Measurements from ENCODE around the gene MMD2.

The MMD2 gene

GRCh38 chr7:4958477-4959301, at the start of gene MMD2:
Gene MMD2, minus strand, starts transcription at chr7:4959187. Its CDS starts 170 bp downstream, at chr7:4959017.
- Histone ChIP-seq H2AFZ (ENCODE audit: low read depth, low read length, severe bottlenecking) (no peak within 1 kb of the TSS), H3F3A (ENCODE audit: insufficient read depth) (no peaks in the 10 kb centered on the region), H3K79me2 (ENCODE audit: insufficient read depth, low read length) (no peaks in the 10 kb centered on the region), H3K4me2 (ENCODE audit: low read depth, low read length, poor library complexity, severe bottlenecking) (no peak within 1 kb of the TSS), H4K20me1 (ENCODE audit: low read depth, low read length) (no peaks in the 10 kb centered on the region), H3K36me3 (ENCODE audit: low read length) (no peaks in the 10 kb centered on the region), H3K9ac (ENCODE audit: low read length) (no peak within 1 kb of the TSS), H3K9me3 (ENCODE audit: insufficient read depth, low read length) (no peaks in the 10 kb centered on the region), H3K27ac (ENCODE audit: low read depth, low read length) (no peak within 1 kb of the TSS), H3K4me3 (ENCODE audit: insufficient read depth, low read length, poor library complexity, severe bottlenecking) (no peak within 1 kb of the TSS), H3K9me2 (replicated peaks; ENCODE audit: insufficient read depth, low read length) (no peaks in the 10 kb centered on the region), H3K27me3 (ENCODE audit: low read length) (no peaks in the 10 kb centered on the region)
- no peak for TF ChIP-seq EZH2phosphoT487 (conservative IDR thresholded peaks at IDR 0.05; ENCODE audit: low read length)
- no peak for TF ChIP-seq CTCF (IDR thresholded peaks at IDR 0.05; ENCODE audit: insufficient read depth, low read length, poor library complexity, severe bottlenecking)

DNA sequence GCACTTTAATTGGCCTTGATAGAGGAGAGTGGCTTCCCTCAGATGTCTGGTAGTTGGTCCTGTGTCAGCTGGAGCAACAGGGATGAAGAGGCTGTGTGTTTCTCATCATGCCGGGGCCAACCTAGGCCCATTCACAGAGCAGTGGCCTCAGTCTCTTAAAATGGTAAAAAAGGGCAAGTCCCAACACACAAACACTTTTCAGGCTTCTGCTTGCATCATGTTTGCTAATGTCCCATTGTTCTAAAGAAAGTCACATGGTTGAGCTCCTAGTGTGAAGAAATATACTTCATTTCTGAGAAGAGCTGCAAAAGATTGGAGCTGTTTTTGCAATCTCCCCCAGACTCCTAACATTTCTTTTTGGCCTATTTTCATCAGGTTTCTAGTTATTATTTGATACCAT, 46.1 kb upstream of the MMD2 start:
- Histone ChIP-seq H3K9me2 (replicated peaks; ENCODE audit: insufficient read depth, low read length) (no peaks in the 10 kb centered on the region), H3K4me3 (ENCODE audit: insufficient read depth, low read length, poor library complexity, severe bottlenecking) (no peak overlapping the region), H4K20me1 (ENCODE audit: low read depth, low read length) (no peaks in the 10 kb centered on the region), H3F3A (ENCODE audit: insufficient read depth) (no peaks in the 10 kb centered on the region; the same call in 1 of the 2 replicates), H3K27me3 (ENCODE audit: low read length) (no peaks in the 10 kb centered on the region), H3K9me3 (ENCODE audit: insufficient read depth, low read length) (no peaks in the 10 kb centered on the region), H3K9ac (ENCODE audit: low read length) (no peak overlapping the region), H3K27ac (ENCODE audit: low read depth, low read length) (no peak overlapping the region), H2AFZ (ENCODE audit: low read depth, low read length, severe bottlenecking) (no peak overlapping the region), H3K36me3 (ENCODE audit: low read length) (no peaks in the 10 kb centered on the region), H3K79me2 (ENCODE audit: insufficient read depth, low read length) (no peaks in the 10 kb centered on the region), H3K4me2 (ENCODE audit: low read depth, low read length, poor library complexity, severe bottlenecking) (no peak overlapping the region)
- TF ChIP-seq EZH2phosphoT487 (conservative IDR thresholded peaks at IDR 0.05; ENCODE audit: low read length) (no peak), CTCF (IDR thresholded peaks at IDR 0.05; ENCODE audit: insufficient read depth, low read length, poor library complexity, severe bottlenecking) (no peak)

- Histone ChIP-seq H4K20me1 (ENCODE audit: low read depth, low read length) (no peaks in the 10 kb centered on the region), H3K27ac (ENCODE audit: low read depth, low read length) (no peak overlapping the region), H3K9me2 (replicated peaks; ENCODE audit: insufficient read depth, low read length) (no peaks in the 10 kb centered on the region), H3K79me2 (ENCODE audit: insufficient read depth, low read length) (no peaks in the 10 kb centered on the region), H3K9ac (ENCODE audit: low read length) (no peak overlapping the region), H3K36me3 (ENCODE audit: low read length) (no peaks in the 10 kb centered on the region), H3K4me2 (ENCODE audit: low read depth, low read length, poor library complexity, severe bottlenecking) (no peak overlapping the region), H3K27me3 (ENCODE audit: low read length) (no peaks in the 10 kb centered on the region), H3K4me3 (ENCODE audit: insufficient read depth, low read length, poor library complexity, severe bottlenecking) (no peak overlapping the region), H3F3A (ENCODE audit: insufficient read depth) (no peaks in the 10 kb centered on the region; the same call in 1 of the 2 replicates), H3K9me3 (ENCODE audit: insufficient read depth, low read length) (no peaks in the 10 kb centered on the region), H2AFZ (ENCODE audit: low read depth, low read length, severe bottlenecking) (no peak overlapping the region)
- no peak for TF ChIP-seq EZH2phosphoT487 (conservative IDR thresholded peaks at IDR 0.05; ENCODE audit: low read length)
- no peak for TF ChIP-seq CTCF (IDR thresholded peaks at IDR 0.05; ENCODE audit: insufficient read depth, low read length, poor library complexity, severe bottlenecking)
Observed at GRCh38 chr7:5001911-5002310, 42.9 kb upstream of the MMD2 start.
